Measurements from ENCODE around the gene RAB31. TPM values are rescaled to one million over a fixed set of nuclear protein-coding genes. Genes with fewer than 3 reads are reported as not detected.

RAB31 gene
- total and polyA plus RNA-seq, 4 experiments from 2014 or later, result 0.07 to 1.8 (median 1.4) TPM

- peaks cover 0 to 1% (median 0%) of the 10 kb centered on the region in 4 donors for H3K4me1 Mint-ChIP-seq
- DNase-seq, result no peak
- no peak overlapping the region for H3K27ac Mint-ChIP-seq
- H3K4me1 ChIP-seq (ENCODE audit: insufficient read depth, low read length), result no peaks in the 10 kb centered on the region
- H3K27ac ChIP-seq (ENCODE audit: low read depth, low read length), result no peak overlapping the region
- H3K9me3 Mint-ChIP-seq, result peaks cover 2 to 10% (median 7%) of the 10 kb centered on the region in 8 donors
- H3K9me3 ChIP-seq (ENCODE audit: control insufficient read depth in 1 of 2, low read length in 2 of 2), result no peaks in the 10 kb centered on the region
- H3K4me3 ChIP-seq (ENCODE audit: low read length in 2 of 2), result no peak overlapping the region
- peaks cover 1 to 6% of the 10 kb centered on the region in 2 donors for H3K36me3 Mint-ChIP-seq
- intact Hi-C loops (cut with micrococcal nuclease), result no loop called here
- no peaks in the 10 kb centered on the region for H3K27me3 ChIP-seq (ENCODE audit: insufficient read depth, low read length)
- CTCF ChIA-PET (ENCODE audit: partially characterized antibody), result no interaction called here
- H3K36me3 ChIP-seq (ENCODE audit: insufficient read depth, low read length), result no peaks in the 10 kb centered on the region
- H3K4me3 Mint-ChIP-seq, result no peak overlapping the region
- POLR2A ChIA-PET (ENCODE audit: partially characterized antibody), result no interaction called here
- H3K27me3 Mint-ChIP-seq, result peaks cover 2 to 15% of the 10 kb centered on the region in 2 donors
These were observed 152.6 kb downstream of the RAB31 start for GRCh38 chr18:9860682-9861081.

DNA sequence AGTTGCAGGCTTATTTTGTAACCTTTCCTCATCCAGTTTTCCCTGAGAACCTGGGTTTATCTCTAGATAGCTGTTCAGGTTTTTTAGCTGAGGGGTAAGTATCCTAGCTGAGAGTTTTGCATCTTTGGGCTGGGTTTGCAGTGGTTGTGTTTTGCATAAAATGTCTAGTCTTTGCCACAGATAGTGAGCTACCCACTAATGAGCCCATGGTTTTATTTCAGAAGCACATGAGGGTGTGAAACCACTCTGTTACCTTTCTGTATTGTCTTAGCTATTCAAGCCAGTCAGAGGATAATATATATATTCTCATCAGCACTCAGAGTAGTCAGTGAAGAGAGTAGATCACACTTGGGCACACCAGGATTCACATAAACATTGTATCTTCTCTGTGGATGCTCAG, 153.1 kb downstream of the RAB31 start:
- Histone ChIP-seq H3K9me3 (ENCODE audit: control insufficient read depth in 1 of 2, low read length in 2 of 2) (peaks cover 0 to 2% of the 10 kb centered on the region in 2 donors), H3K27me3 (ENCODE audit: insufficient read depth, low read length) (no peaks in the 10 kb centered on the region), H3K4me3 (ENCODE audit: low read length in 2 of 2) (no peak overlapping the region), H3K27ac (ENCODE audit: low read depth, low read length) (no peak overlapping the region), H3K36me3 (ENCODE audit: insufficient read depth, low read length) (no peaks in the 10 kb centered on the region), H3K4me1 (ENCODE audit: insufficient read depth, low read length) (no peaks in the 10 kb centered on the region)
- ChIA-PET CTCF (ENCODE audit: partially characterized antibody) (no interaction called here), POLR2A (ENCODE audit: partially characterized antibody) (no interaction called here)
- Mint-ChIP-seq H3K27ac (no peak overlapping the region), H3K36me3 (peaks cover 4 to 10% of the 10 kb centered on the region in 2 donors), H3K9me3 (peaks cover 5 to 15% (median 11%) of the 10 kb centered on the region in 8 donors), H3K4me3 (no peak overlapping the region), H3K27me3 (peaks cover 2 to 15% of the 10 kb centered on the region in 2 donors), H3K4me1 (peaks cover 0 to 1% (median 0%) of the 10 kb centered on the region in 4 donors)
- intact Hi-C loops (cut with micrococcal nuclease), result no loop called here
- DNase-seq, result no peak

DNA sequence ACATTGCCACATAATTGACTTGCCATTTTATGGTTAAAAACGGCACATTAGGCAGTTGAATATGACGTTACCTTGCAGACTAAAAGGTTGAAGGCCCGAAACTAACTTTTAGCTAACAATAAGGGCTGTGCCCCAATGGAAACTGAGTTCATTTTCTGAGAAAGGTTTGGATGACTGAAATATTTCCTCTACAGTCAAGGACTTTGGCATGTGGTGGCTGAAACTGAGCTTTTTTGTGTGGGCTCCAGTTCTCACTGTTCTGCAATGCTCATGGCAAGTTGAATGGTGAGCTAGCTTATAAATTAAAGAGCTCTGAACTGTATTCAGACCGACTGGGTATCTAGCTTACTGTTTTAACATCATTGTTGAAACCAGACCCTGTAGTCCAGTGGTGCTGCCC, 153.8 kb downstream of the RAB31 start:
- no peak overlapping the region for H3K4me3 Mint-ChIP-seq
- peaks cover 2 to 15% of the 10 kb centered on the region in 2 donors for H3K27me3 Mint-ChIP-seq
- no peak for DNase-seq
- intact Hi-C loops (cut with micrococcal nuclease), result no loop called here
- no peak overlapping the region for H3K27ac ChIP-seq (ENCODE audit: low read depth, low read length)
- H3K27ac Mint-ChIP-seq, result no peak overlapping the region
- H3K27me3 ChIP-seq (ENCODE audit: insufficient read depth, low read length), result no peaks in the 10 kb centered on the region
- H3K4me1 ChIP-seq (ENCODE audit: insufficient read depth, low read length), result no peaks in the 10 kb centered on the region
- H3K4me3 ChIP-seq (ENCODE audit: low read length in 2 of 2), result no peak overlapping the region
- peaks cover 0 to 6% of the 10 kb centered on the region in 2 donors for H3K9me3 ChIP-seq (ENCODE audit: control insufficient read depth in 1 of 2, low read length in 2 of 2)
- peaks cover 4 to 10% of the 10 kb centered on the region in 2 donors for H3K36me3 Mint-ChIP-seq
- POLR2A ChIA-PET (ENCODE audit: partially characterized antibody), result no interaction called here
- no peaks in the 10 kb centered on the region for H3K36me3 ChIP-seq (ENCODE audit: insufficient read depth, low read length)
- peaks cover 5 to 22% (median 16%) of the 10 kb centered on the region in 8 donors for H3K9me3 Mint-ChIP-seq
- H3K4me1 Mint-ChIP-seq, result peaks cover 0 to 1% (median 0%) of the 10 kb centered on the region in 4 donors
- CTCF ChIA-PET (ENCODE audit: partially characterized antibody), result no interaction called here

DNA sequence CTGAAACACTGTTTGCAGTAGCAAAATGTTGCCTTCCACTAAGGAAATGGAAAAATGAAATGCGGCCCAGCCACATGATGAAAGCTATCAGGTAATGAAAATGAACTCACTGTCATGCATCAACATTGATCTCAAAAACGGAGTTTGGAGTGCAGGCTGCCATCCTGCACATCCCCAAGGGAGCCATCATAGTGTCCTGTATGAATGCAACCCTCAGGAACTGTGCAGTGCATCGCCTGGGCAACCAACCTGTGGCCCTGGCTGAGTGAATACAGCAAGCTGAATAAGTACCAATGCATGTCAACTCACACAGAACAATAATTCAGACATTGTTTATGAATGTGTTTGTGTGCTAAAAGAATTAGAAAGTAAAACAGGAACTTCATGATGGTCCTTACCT, 154.6 kb downstream of the RAB31 start:
- H3K4me3 ChIP-seq (ENCODE audit: low read length in 2 of 2), result no peak overlapping the region
- H3K27me3 ChIP-seq (ENCODE audit: insufficient read depth, low read length), result no peaks in the 10 kb centered on the region
- intact Hi-C loops (cut with micrococcal nuclease), result no loop called here
- H3K4me3 Mint-ChIP-seq, result no peak overlapping the region
- no peak for DNase-seq
- H3K4me1 ChIP-seq (ENCODE audit: insufficient read depth, low read length), result no peaks in the 10 kb centered on the region
- H3K27ac Mint-ChIP-seq, result peak overlapping the region in 1 of 7 donors; percentile 55
- H3K9me3 ChIP-seq (ENCODE audit: control insufficient read depth in 1 of 2, low read length in 2 of 2), result peaks cover 0 to 6% of the 10 kb centered on the region in 2 donors
- no peak overlapping the region for H3K27ac ChIP-seq (ENCODE audit: low read depth, low read length)
- no peaks in the 10 kb centered on the region for H3K36me3 ChIP-seq (ENCODE audit: insufficient read depth, low read length)
- ChIA-PET POLR2A (ENCODE audit: partially characterized antibody) (no interaction called here), CTCF (ENCODE audit: partially characterized antibody) (no interaction called here)
- peaks cover 4 to 10% of the 10 kb centered on the region in 2 donors for H3K36me3 Mint-ChIP-seq
- peaks cover 2 to 15% of the 10 kb centered on the region in 2 donors for H3K27me3 Mint-ChIP-seq
- H3K9me3 Mint-ChIP-seq, result peaks cover 5 to 25% (median 18%) of the 10 kb centered on the region in 8 donors
- peaks cover 0 to 1% (median 0%) of the 10 kb centered on the region in 4 donors for H3K4me1 Mint-ChIP-seq

DNA sequence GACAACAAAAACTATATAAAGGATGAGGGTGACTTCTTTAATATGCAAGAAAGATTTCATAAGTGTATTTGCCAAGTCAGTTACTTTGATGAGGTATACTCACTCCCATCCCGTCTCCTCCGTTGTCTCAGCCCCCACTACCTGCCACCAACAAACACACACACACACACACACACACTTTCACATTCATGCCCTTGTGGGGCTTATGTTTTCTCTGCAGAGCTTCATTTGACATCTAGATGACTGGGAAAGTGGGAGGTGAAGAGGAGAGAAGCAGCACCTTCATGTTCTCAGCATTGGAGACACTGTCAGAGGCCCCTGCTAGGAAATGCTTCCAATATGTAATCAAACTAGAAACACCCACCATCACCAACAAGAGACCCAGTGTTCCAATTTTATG, 155.2 kb downstream of the RAB31 start:
- Mint-ChIP-seq H3K4me1 (peaks cover 0 to 1% (median 0%) of the 10 kb centered on the region in 4 donors), H3K27ac (no peak overlapping the region), H3K36me3 (peaks cover 4 to 10% of the 10 kb centered on the region in 2 donors), H3K27me3 (peaks cover 2 to 15% of the 10 kb centered on the region in 2 donors), H3K9me3 (peaks cover 5 to 25% (median 18%) of the 10 kb centered on the region in 8 donors), H3K4me3 (no peak overlapping the region)
- DNase-seq, result no peak
- intact Hi-C loops (cut with micrococcal nuclease), result no loop called here
- no peak overlapping the region for H3K4me3 ChIP-seq (ENCODE audit: low read length in 2 of 2)
- peaks cover 0 to 6% of the 10 kb centered on the region in 2 donors for H3K9me3 ChIP-seq (ENCODE audit: control insufficient read depth in 1 of 2, low read length in 2 of 2)
- no peaks in the 10 kb centered on the region for H3K36me3 ChIP-seq (ENCODE audit: insufficient read depth, low read length)
- CTCF ChIA-PET (ENCODE audit: partially characterized antibody), result no interaction called here
- no peaks in the 10 kb centered on the region for H3K27me3 ChIP-seq (ENCODE audit: insufficient read depth, low read length)
- POLR2A ChIA-PET (ENCODE audit: partially characterized antibody), result no interaction called here
- no peaks in the 10 kb centered on the region for H3K4me1 ChIP-seq (ENCODE audit: insufficient read depth, low read length)
- no peak overlapping the region for H3K27ac ChIP-seq (ENCODE audit: low read depth, low read length)

DNA sequence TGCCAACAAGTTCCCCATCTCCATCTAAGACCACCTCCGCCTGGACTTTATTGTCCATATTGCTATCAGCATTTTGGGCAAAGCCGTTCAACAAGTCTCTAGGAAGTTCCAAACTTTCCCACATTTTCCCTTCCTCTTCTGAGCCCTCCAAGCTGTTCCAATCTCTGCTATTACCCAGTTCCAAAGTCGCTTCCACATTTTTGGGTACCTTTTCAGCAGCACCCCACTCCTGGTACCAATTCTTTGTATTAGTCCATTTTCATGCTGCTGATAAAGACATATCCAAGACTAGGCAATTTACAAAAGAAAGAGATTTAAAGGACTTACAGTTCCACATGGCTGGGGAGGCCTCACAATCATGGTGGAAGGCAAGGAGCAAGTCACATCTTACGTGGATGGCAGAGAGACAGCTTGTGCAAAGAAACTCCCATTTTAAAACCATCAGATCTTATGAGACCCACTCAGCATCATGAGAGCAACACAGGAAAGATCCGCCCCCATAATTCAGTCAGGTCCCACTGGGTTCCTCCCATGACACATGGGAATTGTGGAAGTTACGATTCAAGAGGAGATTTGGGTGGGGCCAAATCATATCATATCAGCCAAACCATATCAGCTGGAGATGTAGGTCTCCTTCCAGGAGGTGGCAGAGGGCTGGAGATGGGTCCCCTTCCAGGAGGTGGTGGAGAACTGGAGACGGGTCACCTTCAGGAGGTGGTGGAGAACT, 157.8 kb downstream of the RAB31 start:
- Mint-ChIP-seq H3K4me3 (no peak overlapping the region), H3K9me3 (peaks cover 5 to 31% (median 18%) of the 10 kb centered on the region in 8 donors), H3K36me3 (peaks cover 4 to 10% of the 10 kb centered on the region in 2 donors), H3K27ac (no peak overlapping the region), H3K27me3 (peaks cover 10 to 11% of the 10 kb centered on the region in 2 donors), H3K4me1 (peaks cover 0 to 3% (median 2%) of the 10 kb centered on the region in 4 donors)
- H3K4me3 ChIP-seq (ENCODE audit: low read length in 2 of 2), result no peak overlapping the region
- no peaks in the 10 kb centered on the region for H3K4me1 ChIP-seq (ENCODE audit: insufficient read depth, low read length)
- CTCF ChIA-PET (ENCODE audit: partially characterized antibody), result no interaction called here
- DNase-seq, result no peak
- no peaks in the 10 kb centered on the region for H3K36me3 ChIP-seq (ENCODE audit: insufficient read depth, low read length)
- intact Hi-C loops (cut with micrococcal nuclease), result no loop called here
- POLR2A ChIA-PET (ENCODE audit: partially characterized antibody), result no interaction called here
- no peak overlapping the region for H3K27ac ChIP-seq (ENCODE audit: low read depth, low read length)
- no peaks in the 10 kb centered on the region for H3K27me3 ChIP-seq (ENCODE audit: insufficient read depth, low read length)
- peaks cover 0 to 6% of the 10 kb centered on the region in 2 donors for H3K9me3 ChIP-seq (ENCODE audit: control insufficient read depth in 1 of 2, low read length in 2 of 2)

DNA sequence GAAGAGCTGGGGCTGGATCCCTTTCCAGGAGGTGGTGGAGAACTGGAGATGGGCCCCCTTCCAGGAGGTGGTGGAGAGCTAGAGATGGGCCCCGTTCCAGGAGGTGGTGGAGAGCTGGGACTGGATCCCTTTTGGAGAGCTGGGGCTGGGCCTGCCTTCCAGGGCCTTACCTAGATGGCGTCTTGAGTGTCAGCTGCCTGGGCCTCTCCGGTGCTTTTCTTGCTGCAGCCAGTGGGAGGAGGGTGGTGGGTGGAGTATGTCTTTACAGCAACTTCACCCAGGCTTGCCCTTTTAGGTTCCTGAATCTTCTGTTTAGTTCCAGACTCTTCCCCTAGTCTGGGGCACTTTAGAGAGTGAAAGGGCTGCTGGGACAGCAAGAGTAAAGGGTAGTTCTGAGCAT, 158.5 kb downstream of the RAB31 start:
- Histone ChIP-seq H3K27me3 (ENCODE audit: insufficient read depth, low read length) (no peaks in the 10 kb centered on the region), H3K4me1 (ENCODE audit: insufficient read depth, low read length) (no peaks in the 10 kb centered on the region), H3K9me3 (ENCODE audit: control insufficient read depth in 1 of 2, low read length in 2 of 2) (peaks cover 0 to 6% of the 10 kb centered on the region in 2 donors), H3K36me3 (ENCODE audit: insufficient read depth, low read length) (no peaks in the 10 kb centered on the region), H3K4me3 (ENCODE audit: low read length in 2 of 2) (no peak overlapping the region), H3K27ac (ENCODE audit: low read depth, low read length) (no peak overlapping the region)
- ChIA-PET POLR2A (ENCODE audit: partially characterized antibody) (no interaction called here), CTCF (ENCODE audit: partially characterized antibody) (no interaction called here)
- H3K4me3 Mint-ChIP-seq, result no peak overlapping the region
- intact Hi-C loops (cut with micrococcal nuclease), result no loop called here
- peaks cover 4 to 10% of the 10 kb centered on the region in 2 donors for H3K36me3 Mint-ChIP-seq
- H3K9me3 Mint-ChIP-seq, result peaks cover 5 to 31% (median 18%) of the 10 kb centered on the region in 8 donors
- no peak for DNase-seq
- H3K27ac Mint-ChIP-seq, result no peak overlapping the region
- peaks cover 13 to 17% of the 10 kb centered on the region in 2 donors for H3K27me3 Mint-ChIP-seq
- H3K4me1 Mint-ChIP-seq, result peaks cover 0 to 3% (median 3%) of the 10 kb centered on the region in 4 donors

Measured in CD4-positive, alpha-beta memory T cell (primary cell).